Calu3 (cell line): ENCODE measurements around the gene XRRA1. TPM values are rescaled to one million over a fixed set of nuclear protein-coding genes. Genes with fewer than 3 reads are reported as not detected.

ENCODE experiments used
- BruUV-seq: library from RNA; stranded (reverse); fragments of 400-500 nt; replicated peaks from 2 replicates; lab custom pipeline; 2021; lab: Mats Ljungman, UMichigan
- CTCF ChIA-PET: fragments of 300-600 bp; sonication (Branson Sonifier 250); formaldehyde crosslinking; loops from one replicate; lab custom pipeline; 2022; ENCODE audit warnings: antibody characterized with exemption; lab: Charles Lee
- DNase-seq: peaks from one replicate; pipeline ENCODE4 v3.0.0; 2022
- H3K27ac Mint-ChIP-seq: one replicate; pipeline ENCODE4 v1.8.0; 2022; ENCODE audit warnings: mixed read lengths; ENCODE audit not compliant: unreplicated experiment
- H3K27me3 Mint-ChIP-seq: one replicate; pipeline ENCODE4 v1.8.0; 2022; ENCODE audit warnings: mixed read lengths; ENCODE audit not compliant: unreplicated experiment
- H3K36me3 Mint-ChIP-seq: one replicate; pipeline ENCODE4 v1.8.0; 2022; ENCODE audit warnings: mild to moderate bottlenecking, moderate library complexity, mixed read lengths; ENCODE audit not compliant: insufficient read depth, unreplicated experiment
- H3K4me1 Mint-ChIP-seq: one replicate; pipeline ENCODE4 v1.8.0; 2022; ENCODE audit warnings: mild to moderate bottlenecking, low read depth, mixed read lengths; ENCODE audit not compliant: unreplicated experiment
- H3K4me3 Mint-ChIP-seq: one replicate; pipeline ENCODE4 v1.8.0; 2022; ENCODE audit warnings: mild to moderate bottlenecking, low read depth, moderate library complexity, mixed read lengths; ENCODE audit not compliant: unreplicated experiment
- H3K9me3 Mint-ChIP-seq: one replicate; pipeline ENCODE4 v1.8.0; 2022; ENCODE audit warnings: low read depth, mixed read lengths; ENCODE audit not compliant: unreplicated experiment
- CTCF ChIP-seq: fragments of 200-600 bp; IDR thresholded peaks from one replicate; pipeline ENCODE4 v1.8.0; 2022; ENCODE audit warnings: antibody characterized with exemption; ENCODE audit not compliant: unreplicated experiment
- intact Hi-C: fragments of 100-400 bp; cut with micrococcal nuclease; formaldehyde crosslinking; loops from one replicate; pipeline ENCODE4 v1.10.0; 2022; ENCODE audit not compliant: unreplicated experiment
- total RNA-seq: library from RNA; stranded (reverse); gene quantifications from 2 replicates; pipeline ENCODE4 v1.2.3, GENCODE V29; 2022

XRRA1 gene
- total RNA-seq, 1 experiment from 2014 or later, result 20.1 TPM

DNA sequence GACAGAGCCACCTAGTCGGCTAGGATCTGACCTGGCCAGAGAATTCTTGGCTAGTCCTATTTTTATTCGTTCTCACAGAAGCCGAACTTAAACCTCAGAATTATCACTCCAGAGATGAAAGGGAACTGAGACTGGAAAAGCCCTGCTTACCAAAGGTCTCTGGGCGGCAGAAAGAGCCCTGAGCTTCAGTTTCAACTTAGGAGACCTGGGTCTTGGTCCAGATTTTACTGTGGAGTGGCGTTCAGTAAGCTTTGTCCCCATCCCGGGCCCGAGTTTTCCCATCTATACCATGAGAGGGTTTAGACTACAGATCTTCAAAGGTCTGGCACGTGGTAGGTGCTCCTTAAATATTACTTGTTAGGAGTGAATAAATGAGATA is 40.4 kb upstream of the XRRA1 start:
- Mint-ChIP-seq H3K27me3 (no peaks in the 10 kb centered on the region), H3K4me3 (peak overlapping the region; percentile 97), H3K4me1 (peaks cover 19% of the 10 kb centered on the region), H3K9me3 (no peaks in the 10 kb centered on the region), H3K36me3 (peaks cover 17% of the 10 kb centered on the region), H3K27ac (peak overlapping the region; percentile 10)
- peak; percentile 4 for DNase-seq
- CTCF ChIA-PET, result interaction anchor here (1.4 kb wide), 1 partner anchor 151 kb away, joined by 3 read pairs; no protein-coding TSS in a partner anchor
- intact Hi-C loops, result no loop called here
- BruUV-seq, result no TSS peak
- no peak for TF ChIP-seq CTCF

DNA sequence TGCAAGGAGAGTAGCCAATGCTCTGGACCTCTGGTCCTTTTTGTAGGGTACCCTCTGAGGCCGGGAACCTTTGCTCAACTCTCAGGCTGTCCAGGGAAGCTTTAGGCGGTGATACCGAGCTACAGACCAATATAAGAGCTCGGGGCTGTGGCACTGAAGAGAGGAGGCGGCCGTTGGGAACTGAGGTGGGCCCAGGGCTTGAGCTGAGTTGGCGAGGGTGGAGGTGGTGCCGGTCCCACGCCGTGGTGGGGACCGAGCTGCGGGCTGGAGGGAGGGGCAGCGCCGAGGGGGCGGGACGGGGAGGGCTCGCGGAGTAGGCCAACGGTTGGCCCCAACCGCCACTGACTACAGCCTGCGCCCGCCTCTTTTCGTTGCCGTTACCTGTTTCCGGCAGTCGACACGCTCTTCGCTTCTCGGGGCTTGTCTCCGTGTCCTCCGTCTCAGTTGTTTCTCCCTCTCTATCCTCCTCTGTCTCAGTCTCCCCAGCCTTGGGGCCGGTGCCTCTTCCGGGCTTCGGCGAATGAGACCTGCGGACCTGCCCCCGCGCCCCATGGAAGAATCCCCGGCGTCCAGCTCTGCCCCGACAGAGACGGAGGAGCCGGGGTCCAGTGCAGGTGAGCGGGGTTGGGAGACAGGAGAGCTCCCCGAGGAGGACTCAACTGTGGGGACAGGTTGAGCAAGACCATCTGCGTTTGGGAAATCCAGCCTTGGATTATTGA is 39.8 kb upstream of the XRRA1 start, which contains the start of gene NEU3:
Gene NEU3 (plus strand): TSS at position 393 of the 719 bp plus-strand sequence. CDS start 128 bp downstream, at position 521.
- peaks cover 17% of the 10 kb centered on the region for H3K36me3 Mint-ChIP-seq
- no peaks in the 10 kb centered on the region for H3K9me3 Mint-ChIP-seq
- H3K27ac Mint-ChIP-seq, result peak within 1 kb of the TSS; percentile 10
- H3K4me3 Mint-ChIP-seq, result peak within 1 kb of the TSS; percentile 97
- no peak for TF ChIP-seq CTCF
- BruUV-seq, result no TSS peak
- CTCF ChIA-PET, result interaction anchor here (1.1 to 1.4 kb wide), 2 partner anchors 34 to 152 kb away, joined by 3 read pairs; no protein-coding TSS in a partner anchor
- intact Hi-C loops, result no loop called here
- no peaks in the 10 kb centered on the region for H3K27me3 Mint-ChIP-seq
- DNase-seq, result peak; percentile 78
- H3K4me1 Mint-ChIP-seq, result peaks cover 19% of the 10 kb centered on the region

- H3K36me3 Mint-ChIP-seq, result peaks cover 28% of the 10 kb centered on the region
- TF ChIP-seq CTCF, result no peak
- H3K27me3 Mint-ChIP-seq, result no peaks in the 10 kb centered on the region
- intact Hi-C loops, result no loop called here
- no peaks in the 10 kb centered on the region for H3K9me3 Mint-ChIP-seq
- no TSS peak for BruUV-seq
- no peak overlapping the region for H3K27ac Mint-ChIP-seq
- H3K4me1 Mint-ChIP-seq, result no peaks in the 10 kb centered on the region
- no peak for DNase-seq
- CTCF ChIA-PET, result no interaction called here
- H3K4me3 Mint-ChIP-seq, result no peak overlapping the region
Observed at GRCh38 chr11:74984730-74985129, 35.8 kb upstream of the XRRA1 start.

GRCh38 chr11:74984070-74984469 is 35.2 kb upstream of the XRRA1 start:
- peaks cover 25% of the 10 kb centered on the region for H3K36me3 Mint-ChIP-seq
- TF ChIP-seq CTCF, result no peak
- BruUV-seq, result no TSS peak
- DNase-seq, result no peak
- no peaks in the 10 kb centered on the region for H3K4me1 Mint-ChIP-seq
- CTCF ChIA-PET, result no interaction called here
- no peaks in the 10 kb centered on the region for H3K27me3 Mint-ChIP-seq
- no peak overlapping the region for H3K4me3 Mint-ChIP-seq
- no peak overlapping the region for H3K27ac Mint-ChIP-seq
- H3K9me3 Mint-ChIP-seq, result no peaks in the 10 kb centered on the region
- intact Hi-C loops, result no loop called here
